NCI-H2227 treated with DMSO at 0.1 percent for 48 hours (cell line): ENCODE measurements around the gene PLGRKT.
A peak's percentile ranks its signal among the peaks of the same experiment; 100 is the strongest.
"Not testable (repeated sequence)": the region's sequence is repeated elsewhere in the genome, so short reads cannot be mapped to it uniquely, and the experiment has no call there.

Source experiments
- DNase-seq: peaks from one replicate; lab custom pipeline; 2025; lab: John Stamatoyannopoulos, UW

The PLGRKT gene

DNA sequence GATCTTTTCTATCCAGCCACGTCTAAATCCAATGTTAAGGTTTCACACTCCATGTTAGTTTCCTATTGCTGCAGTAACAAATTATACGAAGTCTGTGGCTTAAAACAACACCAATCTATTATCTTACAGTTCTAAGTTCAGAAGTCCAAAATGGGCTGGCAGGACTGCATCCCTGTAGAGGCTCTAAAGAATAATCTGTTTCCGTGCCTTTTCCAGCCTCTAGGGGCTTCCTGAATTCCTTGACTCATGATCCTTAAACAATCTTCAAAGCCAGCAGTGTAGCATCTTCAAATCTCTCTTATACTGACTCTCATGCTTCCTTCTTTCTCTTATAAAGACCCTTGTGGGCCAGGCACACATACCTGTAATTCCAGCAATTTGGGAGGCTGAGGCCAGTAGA, 6.8 kb downstream of the PLGRKT start:
- no peak for DNase-seq

- no peak for DNase-seq
Measured at GRCh38 chr9:5429873-5430564, 7.7 kb downstream of the PLGRKT start.

DNA sequence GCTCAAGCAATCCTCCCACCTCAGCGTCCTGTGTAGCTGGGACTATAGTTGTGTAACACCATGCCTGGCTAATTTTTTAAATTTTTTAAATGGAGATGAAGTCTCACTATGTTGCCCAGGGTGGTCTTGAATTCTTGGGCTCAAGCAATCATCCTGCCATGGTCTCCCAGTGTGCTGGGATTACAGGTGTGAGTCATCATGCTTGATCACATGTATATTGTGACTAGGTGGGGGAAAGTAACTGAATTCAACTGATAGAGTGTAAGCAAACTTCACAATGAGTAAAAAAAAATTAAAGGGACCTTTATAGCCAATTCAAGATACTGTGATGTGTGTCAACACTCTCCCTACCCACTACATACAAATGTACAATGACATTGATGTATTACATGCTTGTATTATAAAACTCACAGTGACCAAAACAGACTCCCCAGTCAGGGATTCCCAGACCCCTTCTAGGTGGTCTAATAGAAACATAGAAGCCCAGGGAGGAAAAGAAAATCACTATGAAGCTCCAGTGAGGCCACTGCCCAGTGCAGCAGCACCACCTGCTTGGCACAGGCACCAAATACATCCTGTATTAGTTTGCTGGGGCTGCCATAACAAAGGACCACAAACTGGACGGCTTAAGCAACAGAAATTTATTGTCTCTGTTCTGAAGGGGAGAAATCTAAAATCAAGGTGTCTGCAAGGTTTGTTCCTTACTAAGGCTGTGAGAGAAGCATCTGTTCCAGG, 8.8 kb downstream of the PLGRKT start:
- DNase-seq, result no peak

DNA sequence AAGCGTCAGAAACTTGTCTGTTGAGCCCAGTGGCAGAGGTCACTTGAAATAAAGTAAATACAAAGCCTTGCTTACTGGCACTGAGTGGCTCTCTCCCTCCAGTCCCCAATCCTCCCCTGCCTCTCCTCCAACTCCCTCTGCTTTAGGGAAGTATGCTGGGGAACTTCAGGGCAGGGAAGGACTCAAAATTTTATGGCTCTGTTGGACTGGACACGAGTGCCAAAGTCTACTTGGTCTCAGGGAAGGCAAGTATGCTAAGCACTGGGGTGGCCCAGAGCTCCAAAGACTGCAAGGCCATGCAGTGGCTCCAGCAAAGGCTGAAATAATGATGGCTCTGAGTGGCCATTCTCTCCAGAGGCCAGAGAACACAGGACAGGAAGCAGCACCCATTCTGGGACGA, 9.6 kb downstream of the PLGRKT start:
- DNase-seq, result no peak

DNA sequence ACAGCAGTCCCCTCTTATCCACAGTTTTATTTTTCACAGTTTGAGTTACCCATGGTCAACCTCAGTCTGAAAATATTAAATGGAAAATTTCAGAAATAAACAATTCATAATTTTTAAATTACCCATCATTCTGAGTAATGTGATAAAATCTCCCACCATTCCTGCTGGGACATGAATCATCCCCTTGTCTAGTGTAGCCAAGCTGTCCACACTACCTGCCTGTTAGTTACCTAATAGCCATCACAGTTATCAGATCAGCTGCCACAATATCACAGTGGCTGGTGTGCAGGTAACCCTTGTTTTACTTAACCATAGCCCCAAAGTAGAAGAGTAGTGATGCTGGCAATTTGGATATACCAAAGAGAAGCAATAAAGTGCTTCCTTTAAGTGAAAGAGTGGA, 10.7 kb downstream of the PLGRKT start:
- DNase-seq, result no peak

DNA sequence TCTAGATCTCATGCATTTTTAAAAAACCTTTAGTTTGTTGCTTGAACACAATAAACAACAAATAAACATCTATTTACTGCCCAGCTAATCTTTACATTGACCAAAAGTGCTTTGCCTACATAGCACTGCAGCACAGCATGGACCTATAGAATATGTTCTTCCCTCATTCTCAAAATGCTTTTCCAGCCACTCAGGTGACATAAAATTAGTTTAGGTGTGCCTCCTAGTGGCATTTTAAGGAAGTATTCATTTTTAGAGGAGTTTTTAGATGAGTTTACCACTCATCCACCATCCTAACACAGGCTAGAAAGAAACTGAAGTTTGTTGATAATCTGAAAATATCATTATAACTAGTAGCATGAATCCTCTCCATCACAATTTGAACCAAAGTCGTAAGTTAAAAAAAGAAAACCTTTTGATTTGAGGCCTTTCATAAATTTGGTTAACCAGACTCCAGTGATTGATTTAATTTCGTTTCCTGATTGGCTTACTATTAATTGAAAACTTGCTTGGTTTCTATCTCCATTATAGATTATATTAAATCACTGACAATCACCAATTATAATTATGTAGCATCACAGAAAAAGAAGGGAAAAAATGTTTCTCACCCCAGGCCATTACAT, 12.6 kb downstream of the PLGRKT start:
- DNase-seq, result peak; percentile 20

DNA sequence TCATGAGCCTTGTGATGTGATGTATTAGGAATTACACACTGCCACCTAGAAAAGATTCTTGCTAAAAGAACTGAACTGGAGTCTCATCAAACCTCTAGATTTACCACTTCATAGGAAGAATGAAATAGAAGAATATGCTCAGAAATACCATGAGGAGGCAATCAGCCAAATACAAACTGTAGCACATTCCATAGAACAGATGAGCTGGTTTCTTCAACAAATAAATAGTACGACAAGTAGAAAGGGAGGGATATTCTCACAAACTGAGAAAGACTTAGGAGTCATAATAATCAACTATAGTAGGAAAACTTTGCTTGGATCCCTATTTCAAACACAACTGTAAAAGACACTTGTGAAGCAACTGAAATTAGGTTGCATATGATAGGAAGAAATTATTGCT, 15.4 kb downstream of the PLGRKT start:
- no peak for DNase-seq

DNA sequence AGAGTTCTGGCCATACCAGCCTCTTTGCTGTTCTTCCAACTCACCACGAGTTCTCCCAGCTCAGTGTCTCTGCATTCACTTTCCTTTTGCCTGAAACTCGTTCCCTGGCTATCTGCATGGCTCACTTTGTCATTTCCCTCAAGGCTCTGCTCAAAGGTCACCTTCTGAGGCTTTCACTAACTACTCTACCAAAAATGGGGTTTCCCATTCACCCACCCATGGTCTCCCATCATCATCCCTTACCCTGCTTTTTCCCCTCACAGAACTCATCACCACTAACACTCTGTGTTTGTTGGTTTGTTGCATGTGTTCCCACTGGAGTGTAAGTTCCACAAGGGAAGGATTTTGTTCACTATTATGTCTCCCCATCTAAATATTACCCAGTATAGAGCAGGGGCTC, 16.6 kb downstream of the PLGRKT start:
- no peak for DNase-seq

GRCh38 chr9:5419987-5420386, 17.7 kb downstream of the PLGRKT start:
- DNase-seq, result no peak

GRCh38 chr9:5418481-5418880, 19.2 kb downstream of the PLGRKT start:
- no peak for DNase-seq

DNA sequence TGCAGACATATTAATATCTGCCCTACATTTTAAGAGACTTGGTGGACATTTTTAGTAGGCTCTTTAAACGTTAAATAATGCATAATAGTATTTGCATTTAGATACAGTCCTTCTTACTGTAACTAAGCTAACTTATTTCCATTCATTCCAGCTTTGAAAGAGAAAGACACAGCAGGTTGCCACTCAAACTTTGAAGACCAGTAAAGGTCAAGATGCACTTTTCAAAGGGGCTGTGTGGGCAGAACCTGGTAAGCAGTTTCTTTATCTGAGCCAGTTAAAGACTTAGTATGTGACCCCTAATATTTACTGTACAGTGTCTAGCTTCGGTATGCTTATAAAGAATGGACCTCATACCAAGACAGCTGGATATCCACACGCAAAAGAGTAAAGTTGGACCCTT, 20.8 kb downstream of the PLGRKT start:
- DNase-seq, result no peak

DNA sequence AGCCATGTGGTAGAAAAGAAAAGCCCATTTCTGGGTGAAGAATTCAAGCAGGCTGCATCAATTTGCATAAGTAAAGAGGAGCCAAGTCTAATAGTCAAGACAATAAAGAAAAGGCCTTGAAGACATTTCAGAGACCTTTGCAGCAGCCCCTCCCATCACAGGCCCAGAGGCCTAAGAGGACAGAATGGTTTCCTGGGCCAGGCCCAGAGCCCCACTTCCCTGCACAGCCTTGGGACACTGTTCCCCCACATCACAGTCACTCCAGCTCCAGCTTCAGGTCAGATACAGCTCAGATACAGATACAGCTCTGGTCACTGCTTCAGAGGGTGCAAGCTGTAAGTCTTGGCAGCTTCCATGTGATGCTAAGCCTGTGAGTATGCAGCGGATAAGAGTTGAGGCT, 29.1 kb downstream of the PLGRKT start:
- DNase-seq, result no peak

DNA sequence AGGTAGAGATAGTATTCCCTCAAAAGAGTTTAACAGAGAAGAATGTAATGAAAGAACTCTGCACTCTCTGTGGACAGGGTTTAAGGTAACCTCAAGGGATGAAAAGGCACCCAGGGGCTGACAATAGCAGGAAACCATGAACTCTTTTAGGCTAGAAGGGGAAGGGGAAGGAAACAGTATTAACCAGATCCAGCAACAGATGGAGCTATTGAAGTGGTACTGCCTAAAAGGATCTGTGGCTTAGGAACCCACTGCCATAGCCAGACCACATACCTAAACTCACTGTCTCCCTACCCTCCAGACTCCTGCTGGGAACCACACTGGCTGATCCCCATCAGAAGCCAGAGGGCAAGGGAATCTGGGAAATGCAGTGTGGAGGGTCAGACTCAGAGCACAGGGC, 35.5 kb downstream of the PLGRKT start:
- no peak for DNase-seq

DNA sequence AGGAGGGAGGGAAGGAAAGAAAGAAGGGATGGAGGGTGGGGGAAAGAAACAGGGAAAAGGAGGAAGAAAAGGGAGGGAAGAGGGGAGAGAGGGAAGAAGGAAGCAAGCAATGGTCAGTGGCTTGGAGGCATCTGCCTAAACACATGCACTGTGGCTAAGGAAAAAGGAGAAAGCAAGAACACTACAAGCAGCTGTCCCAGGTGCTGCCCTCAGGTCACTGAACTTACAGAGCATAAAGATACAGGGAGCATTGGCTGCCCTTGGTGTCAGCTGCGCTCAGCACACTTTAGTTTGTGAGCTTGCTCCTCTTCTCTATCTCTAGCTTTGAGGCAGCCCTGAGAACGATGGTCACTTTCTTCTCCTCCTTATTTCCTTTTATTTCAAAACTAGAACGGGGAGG, 40.2 kb downstream of the PLGRKT start:
- not testable (repeated sequence) for DNase-seq

DNA sequence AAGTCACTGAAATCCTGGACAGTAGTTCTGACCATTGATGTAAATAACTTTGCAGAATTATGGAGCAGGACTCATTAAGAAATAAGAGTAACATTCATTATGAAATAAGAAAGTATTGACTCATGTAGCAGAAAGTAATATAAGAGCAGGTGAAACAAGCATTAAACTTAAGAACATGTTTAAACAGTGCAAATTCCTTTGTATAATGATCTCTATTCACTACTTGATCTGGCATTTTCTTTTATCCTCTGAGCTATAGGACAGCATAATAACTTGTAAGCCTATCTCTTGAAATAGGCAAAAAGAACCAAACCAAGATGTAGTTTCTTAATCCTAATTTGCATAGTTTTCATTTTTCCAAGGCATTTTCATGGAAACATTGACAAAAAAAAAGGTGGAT, 42.3 kb downstream of the PLGRKT start:
- no peak for DNase-seq

DNA sequence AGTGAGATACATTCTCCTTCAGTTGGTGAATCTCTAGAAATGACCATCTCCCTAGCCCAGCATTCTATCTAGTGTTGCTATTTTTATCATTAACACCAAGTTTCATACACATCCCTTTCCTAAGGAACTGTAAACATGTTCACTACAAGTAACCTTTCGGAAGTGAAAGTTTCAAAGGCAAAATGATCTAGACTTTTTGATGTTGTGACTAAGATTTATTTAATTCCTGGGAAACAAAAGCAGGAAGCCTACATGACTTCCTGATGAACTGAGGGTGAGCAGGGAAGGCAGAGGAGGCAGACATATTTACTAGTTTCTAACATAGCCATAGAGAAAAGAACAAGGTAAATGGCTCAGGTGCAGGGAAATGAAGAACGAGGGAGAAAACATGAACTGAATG, 43.7 kb downstream of the PLGRKT start:
- DNase-seq, result not testable (repeated sequence)

DNA sequence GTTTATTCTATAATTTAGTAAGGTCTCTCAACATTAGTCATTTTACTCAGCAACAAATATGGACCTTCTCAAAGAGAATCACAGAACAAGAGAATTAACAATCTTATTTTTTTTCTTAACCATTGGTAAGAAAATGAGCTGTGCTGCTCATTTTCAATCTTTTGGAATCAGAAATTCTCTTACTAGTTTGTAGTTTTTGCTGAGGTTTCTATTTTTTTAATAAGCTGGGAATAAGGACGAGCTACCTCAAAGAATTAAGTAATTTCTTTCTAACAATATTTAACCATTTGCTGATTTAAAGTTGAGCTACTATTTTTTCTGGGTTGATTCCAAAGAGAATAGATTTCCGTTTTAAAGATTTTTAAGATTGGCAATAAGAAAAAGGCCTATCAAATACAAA, 44.2 kb downstream of the PLGRKT start:
- DNase-seq, result no peak

- DNase-seq, result no peak
Measured at GRCh38 chr9:5392285-5392684, 45.4 kb downstream of the PLGRKT start.

- DNase-seq, result no peak
Measured at GRCh38 chr9:5389109-5389732, 48.5 kb downstream of the PLGRKT start.

DNA sequence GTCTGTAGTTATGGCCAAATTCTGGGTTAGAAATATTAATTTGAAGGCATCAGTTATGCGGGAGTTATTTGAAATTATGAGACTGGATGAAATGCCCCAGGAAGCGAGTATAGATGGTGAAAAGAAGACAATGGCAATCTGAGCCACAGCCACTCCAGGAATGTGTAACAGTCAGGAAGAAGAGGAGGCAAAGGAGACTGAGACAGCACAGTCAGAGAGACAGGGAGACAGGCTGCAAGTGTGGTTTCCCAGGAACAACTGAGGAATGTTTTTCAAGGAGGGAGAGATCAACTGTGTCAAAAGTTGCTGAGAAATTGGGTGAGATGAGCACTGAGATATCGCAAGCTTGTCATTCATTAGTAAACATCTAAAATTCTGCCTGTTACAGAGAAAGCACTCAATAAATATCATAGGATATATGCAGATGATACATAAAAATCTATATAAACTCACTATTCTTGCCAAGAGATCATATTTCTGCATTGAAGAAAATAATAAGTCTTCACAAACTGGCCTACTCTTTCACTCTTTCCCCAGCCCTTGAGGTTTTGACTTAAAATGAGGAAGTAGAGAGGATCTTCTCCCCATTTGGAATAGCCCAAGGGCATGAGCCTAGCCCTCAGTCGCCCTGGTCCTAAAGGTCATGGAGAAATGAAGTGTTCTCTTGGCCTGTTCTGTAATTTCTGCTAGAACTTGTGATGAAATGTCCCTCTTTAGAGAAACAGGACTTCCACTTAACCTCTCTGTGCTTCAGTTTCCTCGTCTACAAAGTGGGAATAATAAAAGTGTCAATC, 49.5 kb downstream of the PLGRKT start:
- no peak for DNase-seq

DNA sequence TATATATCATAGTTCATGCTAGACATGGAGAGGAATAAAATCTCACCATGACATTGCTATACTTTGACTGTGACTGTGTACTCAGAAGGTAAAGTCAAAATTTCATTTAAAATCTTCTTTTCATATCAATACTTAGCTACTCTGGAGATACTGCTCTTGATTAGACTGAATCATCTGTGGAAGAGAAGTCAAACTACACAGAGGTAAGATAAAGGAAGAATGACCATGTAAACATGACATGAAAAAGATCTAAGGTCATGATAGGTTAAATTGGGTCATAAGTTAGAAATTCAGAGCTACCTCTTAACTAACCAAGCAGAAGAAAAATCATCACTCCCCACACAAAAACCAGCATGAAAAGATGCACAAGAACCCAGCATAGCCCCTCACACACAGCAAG, 53.3 kb downstream of the PLGRKT start:
- no peak for DNase-seq

- no peak for DNase-seq
Measured at GRCh38 chr9:5382479-5382878, 55.2 kb downstream of the PLGRKT start.
